Smooth muscle cell (in vitro differentiated cells): ENCODE measurements around the gene CDV3. TPM values are rescaled to one million over a fixed set of nuclear protein-coding genes. Genes with fewer than 3 reads are reported as not detected.
"Not testable (repeated sequence)": the region's sequence is repeated elsewhere in the genome, so short reads cannot be mapped to it uniquely, and the experiment has no call there.

Experiments
- DNase-seq: peaks from one replicate; lab custom pipeline; 2025; ENCODE audit not compliant: unreplicated experiment; lab: John Stamatoyannopoulos, UW
- H2AFZ ChIP-seq: fragments of 200-600 bp; sonication (generic); 2 replicates; pipeline ENCODE4 v1.6.0; 2016; ENCODE audit warnings: antibody characterized with exemption, low read depth, mild to moderate bottlenecking
- H3F3A ChIP-seq: fragments of 200-600 bp; sonication (generic); 2 replicates; pipeline ENCODE4 v1.6.0; 2017; ENCODE audit warnings: antibody characterized with exemption, low read depth
- H3K27ac ChIP-seq: fragments of 200-600 bp; sonication (generic); 2 replicates; pipeline ENCODE4 v1.5.1; 2016; ENCODE audit warnings: low read depth, mild to moderate bottlenecking
- H3K27me3 ChIP-seq: fragments of 200-600 bp; sonication (generic); 2 replicates; pipeline ENCODE4 v1.6.1; 2016; ENCODE audit warnings: low read depth, mild to moderate bottlenecking
- H3K36me3 ChIP-seq: fragments of 200-600 bp; sonication (generic); 2 replicates; pipeline ENCODE4 v1.5.1; 2016; ENCODE audit warnings: low read depth
- H3K4me1 ChIP-seq: fragments of 200-600 bp; sonication (generic); 2 replicates; pipeline ENCODE4 v1.5.1; 2016; ENCODE audit warnings: low read depth
- H3K4me2 ChIP-seq: fragments of 200-600 bp; sonication (generic); 2 replicates; pipeline ENCODE4 v1.6.0; 2016; ENCODE audit warnings: mild to moderate bottlenecking
- H3K4me3 ChIP-seq: fragments of 200-600 bp; sonication (generic); 2 replicates; pipeline ENCODE4 v1.5.1; 2016; ENCODE audit warnings: mild to moderate bottlenecking
- H3K79me2 ChIP-seq: fragments of 200-600 bp; sonication (generic); 2 replicates; pipeline ENCODE4 v1.6.0; 2016; ENCODE audit warnings: low read depth, mild to moderate bottlenecking
- H3K9ac ChIP-seq: fragments of 200-600 bp; sonication (generic); 2 replicates; pipeline ENCODE4 v1.6.0; 2016; ENCODE audit warnings: low read depth
- H3K9me3 ChIP-seq: fragments of 200-600 bp; sonication (generic); replicated peaks from 2 replicates; pipeline ENCODE4 v1.5.1; 2016; ENCODE audit warnings: low read depth
- H4K20me1 ChIP-seq: fragments of 200-600 bp; sonication (generic); 2 replicates; pipeline ENCODE4 v1.6.0; 2016; ENCODE audit warnings: low read depth
- WGBS: methylation state at CpG from one replicate; pipeline ENCODE4 v1.1.7; 2016; ENCODE audit warnings: low lambda C conversion rate; 5-methylcytosine and 5-hydroxymethylcytosine counted together
- polyA plus RNA-seq: library from polyadenylated mRNA; unstranded; fragments of >200 nt; fragmentation: Nextera tagmentation; extraction: Ambion mirVana; gene quantifications from 2 replicates; pipeline ENCODE4 v1.2.1, GENCODE V29; 2016
- total RNA-seq: library from RNA; depleted of rRNA; stranded (reverse); fragments of >200 nt; gene quantifications from 2 replicates; pipeline ENCODE4 v1.2.3, GENCODE V29; 2014
- TF ChIP-seq, protein P1 (sequence below): fragments of 200-600 bp; sonication (generic); IDR thresholded peaks from 2 replicates; pipeline ENCODE4 v1.5.1; 2017; ENCODE audit warnings: borderline replicate concordance, mild to moderate bottlenecking, antibody characterized with exemption; ENCODE audit not compliant: insufficient read depth, poor library complexity, severe bottlenecking

CDV3 gene
- total and polyA plus RNA-seq, 2 experiments from 2014 or later: 70.2 to 139 TPM

DNA sequence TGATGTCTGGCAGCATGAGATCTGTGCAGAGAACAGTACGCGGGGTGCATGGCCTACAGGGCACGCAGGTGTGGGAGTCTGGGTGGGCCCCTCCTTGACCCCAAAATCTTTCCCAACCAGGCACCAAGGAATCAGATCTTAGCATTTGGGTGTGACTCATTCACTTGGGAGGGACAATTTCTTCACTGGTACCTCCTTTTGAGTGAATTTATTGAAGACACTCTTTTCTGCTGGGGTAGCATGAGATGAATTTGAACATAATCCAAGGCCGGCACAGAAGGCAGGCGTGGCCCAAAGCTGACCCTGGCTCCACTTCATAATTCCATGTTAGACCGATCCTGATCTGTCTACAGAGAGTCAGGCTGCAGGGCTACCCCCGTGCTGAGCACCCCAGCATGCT is 30.6 kb upstream of the CDV3 start:
- no peak overlapping the region for H3K4me3 ChIP-seq
- TF ChIP-seq, protein P1, sequence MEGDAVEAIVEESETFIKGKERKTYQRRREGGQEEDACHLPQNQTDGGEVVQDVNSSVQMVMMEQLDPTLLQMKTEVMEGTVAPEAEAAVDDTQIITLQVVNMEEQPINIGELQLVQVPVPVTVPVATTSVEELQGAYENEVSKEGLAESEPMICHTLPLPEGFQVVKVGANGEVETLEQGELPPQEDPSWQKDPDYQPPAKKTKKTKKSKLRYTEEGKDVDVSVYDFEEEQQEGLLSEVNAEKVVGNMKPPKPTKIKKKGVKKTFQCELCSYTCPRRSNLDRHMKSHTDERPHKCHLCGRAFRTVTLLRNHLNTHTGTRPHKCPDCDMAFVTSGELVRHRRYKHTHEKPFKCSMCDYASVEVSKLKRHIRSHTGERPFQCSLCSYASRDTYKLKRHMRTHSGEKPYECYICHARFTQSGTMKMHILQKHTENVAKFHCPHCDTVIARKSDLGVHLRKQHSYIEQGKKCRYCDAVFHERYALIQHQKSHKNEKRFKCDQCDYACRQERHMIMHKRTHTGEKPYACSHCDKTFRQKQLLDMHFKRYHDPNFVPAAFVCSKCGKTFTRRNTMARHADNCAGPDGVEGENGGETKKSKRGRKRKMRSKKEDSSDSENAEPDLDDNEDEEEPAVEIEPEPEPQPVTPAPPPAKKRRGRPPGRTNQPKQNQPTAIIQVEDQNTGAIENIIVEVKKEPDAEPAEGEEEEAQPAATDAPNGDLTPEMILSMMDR: no peak
- no peaks in the 10 kb centered on the region for H3K79me2 ChIP-seq
- 95% methylated on average over 7 of the region's 7 CpGs for WGBS
- H4K20me1 ChIP-seq: no peaks in the 10 kb centered on the region
- H3K9ac ChIP-seq: no peak overlapping the region
- H3K27ac ChIP-seq: no peak overlapping the region
- no peaks in the 10 kb centered on the region for H3K9me3 ChIP-seq
- no peak for DNase-seq
- no peak overlapping the region for H2AFZ ChIP-seq
- no peaks in the 10 kb centered on the region for H3K27me3 ChIP-seq
- H3K36me3 ChIP-seq: no peaks in the 10 kb centered on the region
- no peaks in the 10 kb centered on the region for H3F3A ChIP-seq
- H3K4me1 ChIP-seq: peaks cover 7% of the 10 kb centered on the region
- H3K4me2 ChIP-seq: no peak overlapping the region

DNA sequence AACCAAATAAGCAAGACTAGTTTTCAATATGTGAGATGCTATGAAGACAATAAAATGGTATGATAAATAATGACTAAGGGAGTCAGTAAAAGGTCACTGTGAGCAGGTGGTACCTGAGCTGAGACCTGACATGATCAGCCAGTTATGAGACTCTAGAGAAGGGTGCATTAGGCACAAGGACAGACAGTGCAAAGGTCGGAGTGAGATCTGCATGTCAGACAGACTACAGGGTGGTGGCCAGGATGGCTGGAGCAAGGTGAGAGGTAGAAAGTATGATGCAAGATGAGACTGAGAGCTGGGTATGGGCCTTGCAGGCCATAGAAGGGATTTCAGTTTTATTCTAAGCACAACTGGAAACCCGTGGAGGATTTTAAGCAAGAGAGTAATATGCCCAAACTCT is 28.5 kb upstream of the CDV3 start:
- H3K4me2 ChIP-seq, H3K36me3 ChIP-seq, H3K4me3 ChIP-seq, H3K9ac ChIP-seq, H3K9me3 ChIP-seq, DNase-seq, H3K79me2 ChIP-seq, H4K20me1 ChIP-seq, H2AFZ ChIP-seq, H3F3A ChIP-seq, H3K27ac ChIP-seq, H3K27me3 ChIP-seq: not testable (repeated sequence)
- WGBS: 97% methylated on average over 2 of the region's 2 CpGs
- peaks cover 12% of the 10 kb centered on the region for H3K4me1 ChIP-seq

DNA sequence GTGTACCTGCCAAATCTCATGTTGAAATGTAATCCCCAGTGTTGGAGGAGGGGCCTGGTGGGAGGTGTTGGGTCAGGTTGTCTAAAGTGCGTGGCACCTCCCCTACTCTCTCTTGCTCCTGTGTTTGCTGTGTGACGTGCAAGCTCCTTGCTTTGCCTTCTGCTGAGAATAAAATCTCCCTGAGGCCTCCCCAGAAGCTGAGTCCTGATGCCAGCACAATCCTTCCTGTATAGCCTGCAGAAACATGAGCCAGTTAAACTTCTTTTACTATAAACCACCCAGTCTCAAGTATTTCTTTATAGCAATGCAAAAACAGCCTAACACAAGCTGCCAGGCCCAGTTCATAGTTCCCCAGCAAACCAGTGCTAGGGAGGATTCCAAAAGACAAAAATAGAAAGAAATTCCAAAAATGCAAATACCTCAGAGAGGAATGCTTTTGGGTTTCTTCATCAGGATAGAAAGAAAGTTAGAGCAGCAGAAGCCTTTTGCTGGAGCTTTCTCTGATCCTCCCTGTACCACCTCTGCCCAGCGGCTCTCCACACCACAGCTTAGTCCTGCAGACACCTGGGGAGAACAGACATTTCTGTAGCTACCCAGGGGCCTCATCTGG is 25.9 kb upstream of the CDV3 start:
- Histone ChIP-seq H3K9me3 (no peaks in the 10 kb centered on the region), H3K27ac (peak overlapping the region; percentile 57), H4K20me1 (no peaks in the 10 kb centered on the region), H3K4me3 (no peak overlapping the region), H3K36me3 (no peaks in the 10 kb centered on the region), H3K79me2 (no peaks in the 10 kb centered on the region), H3K4me1 (peaks cover 12% of the 10 kb centered on the region), H3F3A (no peaks in the 10 kb centered on the region), H2AFZ (no peak overlapping the region), H3K9ac (no peak overlapping the region), H3K4me2 (peak overlapping the region; percentile 71), H3K27me3 (no peaks in the 10 kb centered on the region)
- TF ChIP-seq, protein P1: no peak
- WGBS: 59% methylated on average over 3 of the region's 3 CpGs
- DNase-seq: no peak

DNA sequence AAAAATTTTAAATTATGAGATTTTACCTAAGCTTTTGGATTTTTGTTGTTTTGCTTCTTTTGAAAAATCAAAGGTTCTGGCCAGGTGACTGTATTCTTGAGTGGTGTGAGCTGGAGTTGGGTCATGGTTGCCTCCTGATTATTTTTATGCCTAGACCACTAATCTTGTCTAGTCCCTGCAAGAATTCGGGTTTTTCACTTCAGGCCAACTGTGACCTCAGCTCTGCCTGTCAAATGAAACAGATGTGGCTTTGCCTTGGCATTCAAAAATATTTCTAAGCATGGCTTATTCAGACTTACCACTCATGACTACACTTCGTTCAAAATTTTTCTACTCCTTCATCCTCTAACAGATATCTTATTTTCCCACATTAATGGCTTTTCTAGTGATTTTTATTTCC is 25.4 kb upstream of the CDV3 start:
- H3K4me2 ChIP-seq: peak overlapping the region; percentile 71
- no peaks in the 10 kb centered on the region for H3K79me2 ChIP-seq
- no peaks in the 10 kb centered on the region for H3K27me3 ChIP-seq
- H3K36me3 ChIP-seq: no peaks in the 10 kb centered on the region
- TF ChIP-seq, protein P1: no peak
- H3K4me1 ChIP-seq: peaks cover 12% of the 10 kb centered on the region
- DNase-seq: no peak
- H3K4me3 ChIP-seq: no peak overlapping the region
- peak overlapping the region; percentile 57 for H3K27ac ChIP-seq
- WGBS: 56% methylated on average over 2 of the region's 2 CpGs
- no peaks in the 10 kb centered on the region for H3F3A ChIP-seq
- H4K20me1 ChIP-seq: no peaks in the 10 kb centered on the region
- H3K9ac ChIP-seq: no peak overlapping the region
- no peak overlapping the region for H2AFZ ChIP-seq
- H3K9me3 ChIP-seq: no peaks in the 10 kb centered on the region
